Measurements from ENCODE around the gene TCTN1.
"Not testable (repeated sequence)": the region's sequence is repeated elsewhere in the genome, so short reads cannot be mapped to it uniquely, and the experiment has no call there.

The TCTN1 gene

DNA sequence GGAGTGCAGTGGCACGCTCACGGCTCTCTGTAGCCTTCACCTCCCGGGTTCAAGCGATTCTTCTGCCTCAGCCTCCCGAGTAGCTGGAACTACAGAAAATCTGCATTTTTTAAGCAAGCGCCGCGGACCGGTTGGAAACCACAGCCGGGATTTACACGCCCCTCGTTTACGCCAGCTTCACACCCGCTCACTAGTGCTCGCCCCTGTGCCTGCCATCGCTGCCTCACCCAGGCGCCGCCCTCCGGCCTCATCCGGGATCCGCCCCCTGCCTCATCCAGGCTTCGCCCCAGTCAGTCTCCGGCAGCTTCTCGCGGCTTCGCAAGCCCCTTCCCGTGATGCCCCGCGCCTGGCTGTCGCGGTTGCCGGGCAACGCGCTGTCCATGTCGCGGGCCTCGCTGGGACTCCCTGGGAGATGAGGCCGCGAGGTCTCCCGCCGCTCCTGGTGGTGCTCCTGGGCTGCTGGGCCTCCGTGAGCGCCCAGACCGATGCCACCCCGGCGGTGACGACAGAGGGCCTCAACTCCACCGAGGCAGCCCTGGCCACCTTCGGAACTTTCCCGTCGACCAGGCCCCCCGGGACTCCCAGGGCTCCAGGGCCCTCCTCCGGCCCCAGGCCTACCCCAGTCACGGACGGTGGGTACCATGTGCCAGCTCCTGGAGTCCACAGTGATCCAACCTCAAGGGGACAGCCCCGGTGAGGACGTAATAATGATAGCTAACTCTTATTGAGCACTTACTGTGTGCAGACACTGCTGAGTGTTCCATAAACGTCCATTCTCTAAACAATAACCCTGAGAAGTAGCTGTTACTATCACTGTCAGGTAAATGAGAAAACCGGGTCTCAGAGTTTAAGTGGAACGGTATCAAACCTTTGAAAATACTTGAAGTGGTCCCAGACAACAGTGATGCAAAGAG lies at the start of gene TCTN1:
Gene TCTN1 (plus strand): TSS at position 359 of the 914 bp plus-strand sequence. CDS start 54 bp downstream, at position 413.
- peak; percentile 77 for DNase-seq (ENCODE audit: low read depth, low spot score)

DNA sequence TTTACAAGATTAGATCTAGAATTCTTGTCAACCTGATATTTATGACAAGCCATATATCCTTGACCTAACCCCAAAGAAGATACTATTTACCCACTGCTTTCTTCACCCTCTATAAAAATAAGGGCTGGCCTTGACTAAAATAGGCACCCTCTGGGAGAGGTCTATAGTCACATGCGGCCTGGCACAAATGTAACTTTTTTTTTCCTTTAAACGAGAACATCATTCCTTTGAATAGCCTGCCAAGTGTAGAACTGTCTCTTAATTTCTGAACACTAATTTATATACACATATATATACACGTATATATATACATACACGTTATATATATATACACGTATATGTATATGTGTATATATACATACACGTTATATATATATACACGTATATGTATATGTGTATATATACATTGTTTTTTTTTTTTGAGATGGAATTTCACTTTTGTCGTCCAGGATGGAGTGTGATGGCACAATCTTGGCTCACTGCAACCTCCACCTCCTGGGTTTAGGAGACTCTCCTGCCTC lies 49.4 kb upstream of the TCTN1 start:
- DNase-seq (ENCODE audit: low read depth, low spot score) = no peak

DNA sequence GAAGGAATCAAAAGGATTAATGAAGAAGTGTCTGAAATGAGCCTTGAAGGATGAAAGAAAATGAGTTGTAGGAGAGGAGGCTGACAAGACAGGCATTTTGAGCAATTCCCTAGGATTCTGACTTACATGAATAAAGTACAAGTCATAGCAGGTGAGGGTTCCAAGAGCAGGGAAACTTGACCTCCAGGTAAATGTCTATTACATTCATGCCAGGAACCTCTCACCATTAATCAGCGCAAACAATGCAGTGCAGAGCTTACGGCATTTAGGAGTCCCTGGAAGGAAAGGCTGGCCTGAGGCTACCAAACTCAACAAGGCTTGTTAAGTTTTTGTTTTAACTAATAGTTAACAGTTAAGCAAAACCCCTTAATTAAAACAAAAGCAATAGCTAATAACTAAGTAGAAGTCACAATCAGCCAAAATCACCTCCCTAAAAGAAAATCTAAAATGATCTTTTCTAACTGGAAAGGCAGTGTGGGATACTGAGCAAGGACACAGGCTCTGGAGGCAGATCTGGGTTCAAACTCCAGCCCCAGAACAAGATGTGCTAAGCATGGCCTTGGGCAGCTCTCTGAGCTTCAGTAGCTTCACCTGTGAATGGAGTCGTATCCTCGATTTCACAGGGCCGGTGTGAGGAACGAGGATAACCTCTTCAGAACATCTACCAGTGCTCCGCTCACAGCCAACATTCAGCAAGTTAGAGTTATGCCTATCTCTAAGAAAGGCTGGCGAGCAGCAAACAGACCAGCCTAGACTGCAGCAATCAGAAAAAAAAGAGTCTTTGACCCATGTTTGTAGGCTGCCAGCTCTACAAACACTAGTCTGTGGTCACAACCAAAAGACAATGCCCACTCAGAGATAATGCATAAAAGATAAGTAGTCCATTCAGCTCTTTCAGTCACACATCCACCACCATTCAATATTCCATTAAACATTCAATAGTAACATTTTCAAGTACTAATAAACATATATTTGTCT lies 47.7 kb upstream of the TCTN1 start:
- no peak for DNase-seq (ENCODE audit: low read depth, low spot score)

DNA sequence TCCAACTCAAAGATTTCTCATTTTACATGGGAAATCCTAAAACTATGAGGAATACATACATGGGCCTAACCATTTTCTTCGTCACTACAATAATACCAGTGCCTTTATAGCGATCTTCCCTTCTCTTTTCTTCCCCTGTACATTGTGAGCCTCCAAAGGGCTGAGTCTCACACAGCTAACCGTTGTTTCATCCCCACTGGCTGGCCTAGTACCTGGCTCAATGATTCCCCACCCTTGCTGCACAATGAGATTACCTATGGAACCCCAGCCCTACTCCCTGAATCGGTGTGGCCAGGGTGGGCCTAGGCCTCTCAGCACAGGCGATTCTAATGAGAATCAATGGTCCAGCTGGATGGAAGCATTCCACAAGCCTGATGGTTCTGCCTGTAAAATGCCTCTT lies 46.9 kb upstream of the TCTN1 start:
- no peak for DNase-seq (ENCODE audit: low read depth, low spot score)

DNA sequence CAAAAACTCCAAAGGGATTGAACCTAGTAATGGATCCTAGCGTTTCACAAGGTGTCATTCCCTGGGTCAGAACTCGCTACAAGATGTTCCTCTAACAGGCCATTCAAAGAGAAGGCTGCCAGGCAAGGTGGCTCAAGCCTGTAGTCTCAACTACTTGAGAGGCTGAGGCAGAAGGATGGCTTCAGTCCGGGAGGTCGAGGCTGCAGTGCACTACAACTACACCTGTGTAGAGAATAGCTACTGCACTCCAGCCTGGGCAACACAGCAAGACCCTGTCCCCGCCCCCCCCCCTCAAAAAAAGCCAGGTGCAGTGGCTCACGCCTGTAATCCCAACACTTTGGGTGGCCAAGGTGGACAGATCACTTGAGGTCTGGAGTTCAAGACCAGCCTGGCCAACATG lies 45.2 kb upstream of the TCTN1 start:
- DNase-seq (ENCODE audit: low read depth, low spot score) = no peak

- not testable (repeated sequence) for DNase-seq (ENCODE audit: low read depth, low spot score)
Measured at GRCh38 chr12:110569838-110570237, 44.1 kb upstream of the TCTN1 start.

GRCh38 chr12:110570798-110571197 lies 43.1 kb upstream of the TCTN1 start:
- DNase-seq (ENCODE audit: low read depth, low spot score) = not testable (repeated sequence)

DNA sequence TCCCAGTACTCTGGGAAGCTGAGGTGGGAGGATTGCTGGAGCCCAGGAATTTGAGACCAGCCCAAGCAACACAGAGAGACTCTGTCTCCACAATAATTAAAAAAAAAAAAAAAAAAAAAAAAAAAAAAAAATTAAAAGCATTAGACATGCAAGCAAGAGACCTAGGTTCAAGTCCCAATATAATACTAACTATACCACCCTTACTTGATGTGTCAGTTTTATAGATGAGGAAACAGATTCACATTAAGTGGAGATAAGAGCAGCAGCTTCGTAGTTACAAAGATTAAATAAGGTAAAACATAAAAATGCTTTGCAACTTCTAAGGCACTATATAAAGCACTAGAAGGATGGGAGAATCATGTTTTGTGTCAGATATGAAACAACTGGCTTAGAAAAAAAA lies 39.9 kb upstream of the TCTN1 start:
- DNase-seq (ENCODE audit: low read depth, low spot score) = no peak

DNA sequence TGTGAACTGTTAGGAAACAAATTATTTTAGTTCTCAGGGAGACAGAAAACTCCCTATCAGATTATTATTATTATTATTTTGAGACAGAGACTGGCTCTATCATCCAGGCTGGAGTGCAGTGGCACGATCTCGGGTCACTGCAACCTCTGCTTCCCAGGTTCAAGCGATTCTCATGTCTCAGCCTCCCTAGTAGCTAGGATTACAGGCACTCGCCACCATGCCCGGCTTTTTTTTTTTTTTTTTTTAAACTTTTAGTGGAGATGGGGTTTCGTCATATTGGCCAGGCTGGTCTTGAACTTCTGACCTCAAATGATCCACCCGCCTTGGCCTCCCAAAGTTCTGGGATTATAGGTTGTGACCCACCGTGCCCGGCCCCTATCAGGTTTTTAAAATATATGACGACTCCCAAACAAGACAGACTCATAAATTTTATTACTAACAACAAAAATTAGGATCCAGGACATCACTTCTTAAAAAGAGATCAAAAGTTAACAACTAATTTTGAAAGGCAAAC lies 39.2 kb upstream of the TCTN1 start:
- DNase-seq (ENCODE audit: low read depth, low spot score) = not testable (repeated sequence)

- no peak for DNase-seq (ENCODE audit: low read depth, low spot score)
Measured at GRCh38 chr12:110575326-110575725, 38.6 kb upstream of the TCTN1 start.

- DNase-seq (ENCODE audit: low read depth, low spot score) = no peak
Measured at GRCh38 chr12:110576504-110576903, 37.4 kb upstream of the TCTN1 start.

GRCh38 chr12:110577864-110578693 lies 35.9 kb upstream of the TCTN1 start:
- DNase-seq (ENCODE audit: low read depth, low spot score) = no peak

DNA sequence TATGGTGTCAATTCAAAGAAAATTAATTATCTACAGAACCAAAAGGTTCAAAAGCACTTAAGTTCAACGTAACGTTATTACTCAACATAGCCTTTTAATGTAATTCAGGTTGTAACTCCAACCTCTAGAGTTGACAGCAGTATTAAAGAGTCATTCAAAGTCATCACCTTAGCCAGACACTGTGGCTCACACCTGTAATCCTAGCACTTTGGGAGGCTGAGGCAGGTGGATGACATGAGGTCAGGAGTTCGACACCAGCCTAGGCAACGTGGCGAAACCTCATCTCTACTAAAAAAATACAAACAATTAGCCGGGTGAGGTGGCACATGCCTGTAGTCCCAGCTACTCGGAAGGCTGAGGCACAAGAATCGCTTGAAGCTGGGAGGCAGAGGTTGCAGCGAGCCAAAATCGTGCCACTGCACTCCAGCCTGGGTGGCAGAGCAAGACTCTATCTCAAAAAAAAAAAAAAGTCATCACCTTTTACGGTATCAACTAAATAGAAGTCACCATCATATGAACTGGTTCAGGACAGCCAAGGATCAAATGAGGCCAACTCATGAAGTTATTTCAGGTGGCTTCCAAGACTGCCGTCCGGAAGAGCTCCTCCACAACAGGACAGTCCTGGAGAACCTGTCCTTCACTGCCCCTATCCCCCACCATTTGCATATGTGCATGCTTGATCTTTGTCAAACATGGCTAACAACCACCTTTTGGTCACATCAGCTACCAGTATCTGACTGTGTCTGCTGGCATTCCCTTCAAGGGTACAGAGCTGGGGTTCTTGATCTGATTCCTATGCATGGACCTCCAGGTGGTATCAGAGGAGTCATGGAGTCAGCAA lies 35.0 kb upstream of the TCTN1 start:
- DNase-seq (ENCODE audit: low read depth, low spot score) = no peak

GRCh38 chr12:110579535-110580253 lies 34.2 kb upstream of the TCTN1 start:
- DNase-seq (ENCODE audit: low read depth, low spot score) = no peak

DNA sequence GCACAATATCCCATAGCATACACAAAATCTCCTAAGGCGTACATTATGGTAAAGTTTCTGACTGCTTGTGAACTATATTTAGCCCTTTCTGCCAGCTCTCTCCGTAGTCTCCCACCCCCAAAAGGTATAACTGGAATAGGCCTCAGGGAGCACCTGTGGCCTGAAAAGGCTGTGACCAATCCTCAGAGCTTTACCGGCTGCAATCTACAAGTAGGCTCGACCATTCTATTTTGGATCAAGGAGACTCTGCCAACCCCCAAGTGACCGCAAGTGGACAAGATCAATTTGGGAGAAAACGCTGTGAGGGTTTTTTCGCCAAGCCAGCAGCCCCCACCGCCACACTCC lies 32.0 kb upstream of the TCTN1 start:
- DNase-seq (ENCODE audit: low read depth, low spot score) = no peak

DNA sequence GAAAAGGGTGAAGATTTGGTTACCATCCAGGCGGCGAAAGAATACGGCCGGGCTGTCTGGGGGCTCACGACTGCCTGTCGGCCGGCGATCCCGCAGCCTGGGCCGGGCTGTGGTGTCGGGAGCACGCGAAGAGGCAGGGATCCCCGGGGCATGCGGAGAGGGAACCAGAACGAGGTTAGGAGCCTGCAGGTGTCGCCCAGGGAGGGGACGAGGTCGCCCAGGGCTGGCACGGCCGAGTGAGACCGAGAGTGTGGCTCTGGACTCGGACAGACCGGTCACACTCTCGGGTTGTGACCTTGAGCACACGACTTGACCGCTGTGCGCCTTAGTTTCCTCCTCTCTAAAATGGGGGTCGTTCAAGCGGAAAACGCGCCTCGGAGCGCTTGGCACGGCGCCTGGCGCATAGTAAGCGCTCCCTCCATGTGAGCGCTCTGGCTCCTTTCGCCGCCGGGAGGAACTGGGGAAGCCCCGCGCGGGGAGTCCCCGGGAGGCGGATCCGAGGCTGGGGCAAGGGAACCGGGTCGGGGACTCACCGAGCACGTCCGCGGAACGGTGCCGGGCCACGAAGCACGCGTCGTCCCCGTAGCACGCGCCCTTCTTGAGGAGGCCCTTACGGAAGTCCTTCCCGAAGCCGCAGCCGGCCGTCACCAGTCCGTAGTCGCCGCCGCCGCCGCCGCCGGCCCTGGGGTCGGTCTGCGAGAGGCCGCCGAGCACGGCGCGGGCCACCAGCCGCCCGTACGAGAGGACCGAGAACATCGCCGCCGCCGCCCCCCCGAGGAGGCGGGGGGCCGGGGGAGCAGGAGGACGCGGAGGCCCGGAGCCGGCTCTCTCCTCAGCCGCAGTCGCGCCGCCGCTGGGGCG lies 31.4 kb upstream of the TCTN1 start:
- no peak for DNase-seq (ENCODE audit: low read depth, low spot score)

DNA sequence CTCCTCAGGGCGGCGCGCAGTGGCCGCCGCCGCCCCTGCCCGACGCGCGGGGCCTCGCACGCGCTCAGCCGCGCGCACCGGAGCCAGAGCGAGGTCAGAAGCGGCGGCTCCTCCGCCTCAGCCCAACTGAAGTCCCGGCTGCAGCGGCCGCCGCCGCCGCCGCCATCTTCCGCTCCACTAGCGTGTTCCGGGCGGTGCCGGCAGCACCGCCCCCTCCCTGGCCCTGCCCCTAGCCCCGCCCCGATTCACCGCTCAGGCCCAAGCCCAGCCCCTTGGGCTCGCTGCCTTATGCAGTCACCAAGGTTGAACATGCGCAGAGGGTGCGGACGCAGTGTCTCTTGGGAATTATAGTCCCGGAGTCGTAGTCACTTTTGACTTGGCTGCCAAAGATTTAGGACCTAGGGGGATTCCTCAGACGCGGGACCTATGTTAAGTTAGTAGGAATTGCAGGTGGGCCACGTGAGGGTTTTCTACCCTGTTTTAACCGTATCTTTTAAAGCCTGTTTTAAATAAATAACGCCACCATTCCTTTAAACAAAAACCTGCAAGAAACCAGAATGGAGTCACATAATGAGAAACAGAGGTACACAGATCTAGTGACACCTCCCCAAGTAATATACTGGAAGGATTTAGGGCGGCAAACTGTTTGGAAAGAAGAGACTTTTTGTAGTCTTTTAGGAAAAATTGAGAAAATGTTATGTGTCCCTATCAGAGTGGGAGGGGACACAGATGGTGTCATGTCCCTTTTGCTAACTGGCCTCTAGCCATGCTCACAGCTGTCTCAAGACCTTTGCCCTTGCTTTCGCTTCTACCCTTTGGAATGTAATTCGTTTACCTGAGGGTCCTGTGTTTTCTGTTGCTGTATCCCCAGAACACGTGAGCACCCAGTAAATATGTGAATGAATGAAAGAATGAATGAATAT lies 30.5 kb upstream of the TCTN1 start, which contains the start of gene PPTC7:
Gene PPTC7 (minus strand): TSS at position 182 of the 923 bp plus-strand sequence. CDS start 287 bp downstream, outside the sequence.
- peak; percentile 90 for DNase-seq (ENCODE audit: low read depth, low spot score)

Measured in smooth muscle cell of the brain vasculature (primary cell).